GM13976 (cell line): ENCODE results near the gene TXNDC11.

Source experiments
- DNase-seq: peaks from one replicate; pipeline ENCODE4 v3.0.0; 2012; ENCODE audit warnings: low spot score
- in situ Hi-C: fragments of 300-500 bp; cut with MboI; formaldehyde crosslinking; loops from one replicate; pipeline ENCODE4 v1.12.0; 2022; ENCODE audit warnings: low sequenced_read_pairs, mixed read lengths, inconsistent platforms; ENCODE audit not compliant: unreplicated experiment
- TF ChIP-seq, protein P1 (sequence below): IDR thresholded peaks from 2 replicates; pipeline ENCODE4 v1.5.1; 2012; ENCODE audit warnings: borderline replicate concordance, mild to moderate bottlenecking; ENCODE audit not compliant: insufficient read depth; ENCODE audit errors: extremely low read depth, missing control alignments, control extremely low read depth

TXNDC11 gene

DNA sequence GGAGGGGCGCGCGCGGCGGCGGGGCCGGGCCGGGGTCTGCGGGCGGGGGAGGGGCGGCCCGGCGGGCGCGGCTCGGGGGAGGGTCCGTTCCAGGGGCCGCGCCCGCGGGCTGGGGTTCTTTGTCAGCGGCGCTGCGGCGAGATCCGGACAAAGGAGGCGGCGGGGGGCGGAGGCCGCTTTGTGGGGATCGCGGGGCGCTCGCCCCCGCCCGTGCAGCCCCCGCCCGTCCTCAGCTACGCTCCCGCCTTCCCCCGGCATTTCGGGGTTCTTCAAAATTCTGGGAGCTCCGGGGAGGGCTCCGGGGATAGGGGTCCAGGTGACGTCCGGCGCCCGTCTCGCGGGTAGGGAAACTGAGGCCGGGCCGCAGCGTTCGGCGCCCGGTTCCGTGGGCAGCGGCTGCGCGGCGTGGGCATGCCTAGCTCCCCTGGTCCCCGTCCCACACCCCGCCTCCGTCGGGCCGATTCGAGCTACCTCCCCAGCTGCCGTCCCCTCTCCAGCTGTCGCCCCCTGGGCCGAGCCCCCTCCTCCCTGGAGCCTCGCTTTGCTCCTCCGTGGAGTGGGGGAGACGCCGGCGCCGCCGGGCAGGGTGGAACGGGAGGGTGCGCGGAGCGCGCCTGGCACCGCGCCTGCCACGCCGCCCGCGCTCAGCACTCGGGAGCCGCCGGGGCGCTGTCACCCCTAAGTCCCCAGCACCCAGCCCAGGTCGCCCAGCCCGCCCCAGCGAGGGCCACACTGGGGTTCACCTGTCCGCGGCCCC lies 73.9 kb downstream of the TXNDC11 start:
- no peak for DNase-seq
- TF ChIP-seq, protein P1, sequence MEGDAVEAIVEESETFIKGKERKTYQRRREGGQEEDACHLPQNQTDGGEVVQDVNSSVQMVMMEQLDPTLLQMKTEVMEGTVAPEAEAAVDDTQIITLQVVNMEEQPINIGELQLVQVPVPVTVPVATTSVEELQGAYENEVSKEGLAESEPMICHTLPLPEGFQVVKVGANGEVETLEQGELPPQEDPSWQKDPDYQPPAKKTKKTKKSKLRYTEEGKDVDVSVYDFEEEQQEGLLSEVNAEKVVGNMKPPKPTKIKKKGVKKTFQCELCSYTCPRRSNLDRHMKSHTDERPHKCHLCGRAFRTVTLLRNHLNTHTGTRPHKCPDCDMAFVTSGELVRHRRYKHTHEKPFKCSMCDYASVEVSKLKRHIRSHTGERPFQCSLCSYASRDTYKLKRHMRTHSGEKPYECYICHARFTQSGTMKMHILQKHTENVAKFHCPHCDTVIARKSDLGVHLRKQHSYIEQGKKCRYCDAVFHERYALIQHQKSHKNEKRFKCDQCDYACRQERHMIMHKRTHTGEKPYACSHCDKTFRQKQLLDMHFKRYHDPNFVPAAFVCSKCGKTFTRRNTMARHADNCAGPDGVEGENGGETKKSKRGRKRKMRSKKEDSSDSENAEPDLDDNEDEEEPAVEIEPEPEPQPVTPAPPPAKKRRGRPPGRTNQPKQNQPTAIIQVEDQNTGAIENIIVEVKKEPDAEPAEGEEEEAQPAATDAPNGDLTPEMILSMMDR: no peak
- in situ Hi-C loops: no loop called here

- TF ChIP-seq, protein P1: no peak
- in situ Hi-C loops: no loop called here
- DNase-seq: peak; percentile 98
These were observed 74.6 kb downstream of the TXNDC11 start, which contains the start of gene SNN for GRCh38 chr16:11667824-11668622. TSS of gene SNN (plus strand) at chr16:11668455. CDS start at chr16:11676060, 7,605 bp downstream.

DNA sequence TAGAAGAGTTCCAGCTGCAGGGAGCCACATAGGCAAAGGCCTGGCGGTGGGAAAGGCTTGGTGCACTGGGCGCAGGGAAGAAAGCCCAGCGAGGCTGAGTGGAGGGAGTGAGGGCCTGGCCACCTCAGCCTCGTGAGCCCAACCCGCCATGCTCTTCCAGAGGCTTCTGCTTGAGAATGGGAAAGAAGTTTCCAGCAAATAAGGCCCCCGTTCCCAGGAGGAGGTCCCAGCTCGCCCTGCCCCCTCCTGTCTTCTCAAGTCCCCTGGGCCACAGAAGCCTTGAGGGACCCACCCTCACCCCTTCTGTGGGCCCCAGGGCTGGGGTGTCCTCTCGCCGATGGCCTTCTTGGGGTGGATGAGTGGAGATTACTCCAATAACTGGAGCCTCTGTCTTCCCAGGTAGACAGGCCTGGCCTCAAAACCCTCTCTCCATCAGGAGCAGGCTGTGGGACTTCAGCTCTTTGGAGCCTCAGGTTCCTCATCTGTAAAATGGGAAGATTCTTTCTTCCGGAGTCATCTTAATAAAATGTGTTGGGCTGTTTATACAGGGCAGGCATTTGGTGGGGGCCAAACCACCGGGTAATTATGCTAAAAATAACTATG lies 75.3 kb downstream of the TXNDC11 start:
- no peak for DNase-seq
- in situ Hi-C loops: no loop called here
- TF ChIP-seq, protein P1: no peak

DNA sequence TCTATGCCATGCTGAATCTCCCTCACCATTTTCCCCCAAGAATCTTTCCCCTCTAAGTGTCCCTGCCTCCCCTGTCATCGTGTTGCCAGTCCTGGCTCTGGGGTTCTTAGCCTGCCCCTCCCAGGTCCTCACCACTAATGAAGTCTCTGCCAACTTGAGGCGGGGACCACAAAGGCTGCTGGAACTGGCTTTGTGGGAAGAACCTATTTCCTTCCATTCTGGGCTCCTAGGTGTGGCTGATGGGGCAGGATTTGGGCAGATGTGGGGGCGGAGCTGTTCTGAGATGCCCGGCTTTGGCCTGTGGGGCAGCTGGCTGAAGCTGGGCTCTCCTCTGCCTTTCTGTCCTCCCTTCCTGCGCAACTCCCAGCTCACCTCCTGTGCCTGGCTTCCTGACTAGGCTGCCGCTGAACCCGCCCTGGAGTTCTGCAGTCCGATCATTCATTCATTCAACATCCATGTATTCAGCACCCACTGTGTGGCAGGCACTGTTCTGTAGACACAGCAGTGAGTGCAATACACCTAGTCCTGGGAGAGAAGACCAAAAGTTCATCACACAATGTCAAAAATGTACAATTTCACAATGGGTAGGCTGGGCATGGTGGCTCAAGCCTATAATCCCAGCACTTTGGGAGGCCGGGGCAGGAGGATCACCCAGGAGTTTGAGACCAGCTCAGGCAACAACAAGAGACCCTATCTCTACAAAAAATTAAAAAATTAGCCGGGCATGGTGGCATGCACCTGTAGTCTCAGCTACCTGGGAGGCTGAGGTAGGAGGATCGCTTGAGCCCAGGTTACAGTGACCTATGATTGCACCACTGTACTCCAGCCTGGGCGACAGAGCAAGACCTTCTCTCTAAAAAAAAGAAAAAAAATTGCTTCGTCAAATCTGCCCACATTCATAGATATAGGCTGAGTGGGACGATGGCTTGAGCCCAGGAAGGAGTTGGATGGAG lies 76.3 kb downstream of the TXNDC11 start:
- in situ Hi-C loops: no loop called here
- no peak for DNase-seq
- TF ChIP-seq, protein P1: no peak

GRCh38 chr16:11665071-11665491 lies 77.6 kb downstream of the TXNDC11 start:
- TF ChIP-seq, protein P1: no peak
- in situ Hi-C loops: no loop called here
- DNase-seq: no peak
